IMR-90 (cell line): ENCODE measurements around the gene CERK. TPM values are rescaled to one million over a fixed set of nuclear protein-coding genes. Genes with fewer than 3 reads are reported as not detected.

Source experiments
- ATAC-seq: fragments of 200-7000 bp; cut with Tn5 transposase; 2 replicates; pipeline ENCODE4 v1.9.1; 2020; ENCODE audit warnings: low read depth, mild to moderate bottlenecking, moderate library complexity
- BruUV-seq: library from RNA; stranded (reverse); fragments of 400-500 nt; replicated peaks from 2 replicates; lab custom pipeline; 2021; lab: Mats Ljungman, UMichigan
- CTCF ChIA-PET: fragments of 300-600 bp; formaldehyde crosslinking; extraction: SDS; loops from one replicate; lab custom pipeline; 2021; ENCODE audit warnings: antibody characterized with exemption; lab: Yijun Ruan, JAX
- POLR2A ChIA-PET: fragments of 300-600 bp; sonication (Branson Sonifier 250); formaldehyde crosslinking; loops from one replicate; lab custom pipeline; 2022; ENCODE audit warnings: antibody characterized with exemption; ENCODE audit not compliant: unreplicated experiment; lab: Charles Lee
- DNase-seq: peaks from one replicate; pipeline ENCODE4 v3.0.0; 2013
- H2AFZ ChIP-seq: replicated peaks from 2 replicates; pipeline ENCODE3; 2013; ENCODE audit warnings: low read length, mild to moderate bottlenecking; ENCODE audit not compliant: poor library complexity
- H2AK5ac ChIP-seq: 2 replicates; pipeline ENCODE4 v1.6.1; 2013; ENCODE audit warnings: low read depth, low read length, inconsistent platforms
- H2AK9ac ChIP-seq: replicated peaks from 2 replicates; pipeline ENCODE3; 2013; ENCODE audit warnings: mild to moderate bottlenecking, low read depth, low read length, moderate library complexity; ENCODE audit not compliant: poor library complexity
- H2BK120ac ChIP-seq: 2 replicates; pipeline ENCODE4 v1.6.1; 2013; ENCODE audit warnings: low read depth, low read length, inconsistent platforms
- H2BK15ac ChIP-seq: 3 replicates; pipeline ENCODE4 v1.6.1; 2013; ENCODE audit warnings: low read depth, low read length, inconsistent platforms
- H2BK20ac ChIP-seq: 2 replicates; pipeline ENCODE4 v1.6.1; 2013; ENCODE audit warnings: low read depth, mild to moderate bottlenecking, inconsistent platforms, low read length, moderate library complexity
- H2BK5ac ChIP-seq: 2 replicates; pipeline ENCODE4 v1.6.1; 2013; ENCODE audit warnings: mild to moderate bottlenecking, low read depth, low read length, inconsistent platforms; ENCODE audit not compliant: poor library complexity, severe bottlenecking
- H3K14ac ChIP-seq: replicated peaks from 2 replicates; pipeline ENCODE4 v1.6.1; 2013; ENCODE audit warnings: low read depth, low read length, inconsistent platforms
- H3K18ac ChIP-seq: 2 replicates; pipeline ENCODE4 v1.6.1; 2013; ENCODE audit warnings: low read depth, low read length, control low read depth
- H3K23ac ChIP-seq: 2 replicates; pipeline ENCODE4 v1.6.1; 2013; ENCODE audit warnings: low read depth, low read length, inconsistent platforms
- H3K27ac ChIP-seq: 2 replicates; pipeline ENCODE4 v1.5.1; 2013; ENCODE audit warnings: mild to moderate bottlenecking, control low read depth, low read length; ENCODE audit not compliant: insufficient read depth
- H3K27me3 ChIP-seq: 2 replicates; pipeline ENCODE4 v1.6.1; 2013; ENCODE audit warnings: low read length; ENCODE audit not compliant: control insufficient read depth, insufficient read depth
- H3K36me3 ChIP-seq: 2 replicates; pipeline ENCODE4 v1.6.1; 2013; ENCODE audit warnings: low read length, mixed read lengths; ENCODE audit not compliant: control insufficient read depth, insufficient read depth
- H3K4ac ChIP-seq: 2 replicates; pipeline ENCODE4 v1.6.1; 2013; ENCODE audit warnings: low read depth, low read length, inconsistent platforms
- H3K4me1 ChIP-seq: 2 replicates; pipeline ENCODE4 v1.6.1; 2013; ENCODE audit warnings: low read length, mixed read lengths; ENCODE audit not compliant: control insufficient read depth, insufficient read depth
- H3K4me2 ChIP-seq: 2 replicates; pipeline ENCODE4 v1.6.1; 2013; ENCODE audit warnings: low read depth, mild to moderate bottlenecking, control low read depth, low read length, moderate library complexity
- H3K4me3 ChIP-seq: 2 replicates; pipeline ENCODE4 v1.5.1; 2013; ENCODE audit warnings: low read depth, mild to moderate bottlenecking, control low read depth, low read length, moderate library complexity; ENCODE audit not compliant: insufficient read depth
- H3K56ac ChIP-seq: 2 replicates; pipeline ENCODE4 v1.6.1; 2013; ENCODE audit warnings: low read length, inconsistent platforms; ENCODE audit not compliant: insufficient read depth; ENCODE audit errors: extremely low read depth
- H3K79me1 ChIP-seq, 2 experiments: 2 replicates each; pipeline ENCODE4 v1.6.1; 2013; ENCODE audit warnings: low read length in 2 of 2, inconsistent platforms in 1 of 2, low read depth in 1 of 2
- H3K9ac ChIP-seq: 2 replicates; pipeline ENCODE4 v1.6.1; 2013; ENCODE audit warnings: low read depth, low read length, control low read depth
- H3K9me1 ChIP-seq: 2 replicates; pipeline ENCODE4 v1.6.1; 2013; ENCODE audit warnings: low read length, inconsistent platforms; ENCODE audit not compliant: insufficient read depth
- H3K9me3 ChIP-seq: 2 replicates; pipeline ENCODE4 v1.6.1; 2013; ENCODE audit warnings: low read length; ENCODE audit not compliant: control insufficient read depth, insufficient read depth
- H4K20me1 ChIP-seq: 2 replicates; pipeline ENCODE4 v1.6.1; 2013; ENCODE audit warnings: low read length, inconsistent platforms; ENCODE audit not compliant: insufficient read depth
- H4K5ac ChIP-seq: 2 replicates; pipeline ENCODE4 v1.6.1; 2013; ENCODE audit warnings: mild to moderate bottlenecking, low read depth, low read length, control low read depth
- H4K8ac ChIP-seq, 2 experiments: 2 replicates each; pipeline ENCODE4 v1.6.1; 2013; ENCODE audit warnings: low read depth in 2 of 2, low read length in 2 of 2, control low read depth in 1 of 2, inconsistent platforms in 1 of 2
- H4K91ac ChIP-seq: 2 replicates; pipeline ENCODE4 v1.6.1; 2013; ENCODE audit warnings: low read depth, low read length, inconsistent platforms; ENCODE audit not compliant: insufficient read depth
- BHLHE40 ChIP-seq: fragments of 150-350 bp; IDR thresholded peaks from 2 replicates; pipeline ENCODE4 v1.6.1; 2016; ENCODE audit warnings: mild to moderate bottlenecking, low read depth, low read length
- MXI1 ChIP-seq: IDR thresholded peaks from 2 replicates; pipeline ENCODE4 v1.6.1; 2012; ENCODE audit warnings: low read depth, mild to moderate bottlenecking, low read length, moderate library complexity, borderline replicate concordance
- WGBS, 2 experiments: methylation state at CpG; one replicate each; pipeline versions ENCODE4 v1.1.5 to v1.1.7; 2013; ENCODE audit warnings: missing lambda C conversion rate in 2 of 2; ENCODE audit not compliant: insufficient read length in 1 of 2; ENCODE audit errors: extremely low coverage in 2 of 2; 5-methylcytosine and 5-hydroxymethylcytosine counted together
- dilution Hi-C: fragments of 300-500 bp; cut with HindIII; formaldehyde crosslinking; loops from one replicate; pipeline ENCODE4 v1.14.3; 2018; ENCODE audit warnings: low sequenced_read_pairs; ENCODE audit not compliant: unreplicated experiment
- in situ Hi-C: fragments of 300-500 bp; cut with MboI; formaldehyde crosslinking; loops from 3 replicates; pipeline ENCODE4 v1.14.3; 2019; ENCODE audit warnings: low sequenced_read_pairs, inconsistent platforms, mixed read lengths
- intact Hi-C: fragments of 100-400 bp; cut with micrococcal nuclease; formaldehyde crosslinking; loops from 2 replicates; pipeline ENCODE4 v1.10.0; 2022
- polyA plus RNA-seq, 3 experiments: library from polyadenylated mRNA; depleted of rRNA; stranded (reverse); fragments of >200 nt; gene quantifications; 2 replicates each; pipeline ENCODE4 v1.2.3, GENCODE V29; 2012; ENCODE audit warnings: low replicate concordance in 1 of 3
- total RNA-seq: library from RNA; depleted of rRNA; stranded (reverse); fragments of >200 nt; gene quantifications from 2 replicates; pipeline ENCODE4 v1.2.3, GENCODE V29; 2012

The CERK gene
- total and polyA plus RNA-seq, 2 of the 4 experiments (the other 2 are of a cell fraction), result 25.3 to 38.7 TPM

DNA sequence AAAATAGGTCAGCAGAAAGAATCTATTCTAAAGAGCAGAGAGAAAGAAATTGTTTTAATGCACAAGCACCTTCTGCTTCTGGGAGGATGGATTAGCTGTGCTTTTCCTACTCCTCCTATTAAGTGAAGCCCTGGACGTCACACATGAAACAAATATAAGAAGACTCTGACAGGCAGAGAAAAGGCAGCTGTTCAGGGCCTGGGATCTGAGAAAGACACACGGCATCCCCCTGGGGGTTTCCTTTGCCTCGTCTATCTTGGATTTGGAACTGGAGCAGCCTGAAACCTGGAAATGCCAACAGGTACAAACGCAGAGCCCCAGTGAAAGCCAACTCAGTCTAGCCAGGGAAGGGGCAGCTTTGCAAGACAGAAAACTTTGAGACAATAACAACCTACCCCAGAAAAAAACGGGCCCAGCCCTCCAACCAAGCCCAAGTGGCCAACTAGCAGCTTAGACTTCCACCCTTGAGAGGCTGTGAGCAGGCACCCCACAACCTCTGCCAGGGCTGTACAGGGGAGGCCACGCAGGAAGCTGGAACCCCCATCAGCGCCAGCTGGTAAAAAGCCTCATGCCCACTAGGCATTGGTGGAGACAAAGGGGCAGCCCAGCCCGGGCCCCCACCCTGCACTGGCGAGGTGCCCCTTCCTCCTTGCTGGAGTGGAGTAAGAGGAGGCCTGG is 7.3 kb downstream of the CERK start:
- Histone ChIP-seq H2BK5ac (no peak overlapping the region), H3K4ac (no peak overlapping the region), H4K20me1 (peaks cover 82% of the 10 kb centered on the region), H3K36me3 (peaks cover 25% of the 10 kb centered on the region), H2AK5ac (no peak overlapping the region), H2BK20ac (no peak overlapping the region), H3K79me1 (peaks cover 30 to 78% of the 10 kb centered on the region in 2 experiments), H2AFZ (no peak overlapping the region), H3K9me1 (peaks cover 14% of the 10 kb centered on the region), H3K9me3 (no peaks in the 10 kb centered on the region), H4K8ac (no peak overlapping the region), H4K91ac (no peak overlapping the region), H3K9ac (no peak overlapping the region), H3K27me3 (no peaks in the 10 kb centered on the region), H3K4me3 (no peak overlapping the region), H2AK9ac (no peak overlapping the region), H3K4me2 (no peak overlapping the region), H4K5ac (no peak overlapping the region), H3K4me1 (peaks cover 26% of the 10 kb centered on the region), H3K23ac (no peak overlapping the region), H3K18ac (no peak overlapping the region), H2BK120ac (no peak overlapping the region), H3K27ac (no peak overlapping the region), H3K14ac (no peak overlapping the region), H3K56ac (no peak overlapping the region), H2BK15ac (no peak overlapping the region)
- in situ Hi-C loops, result no loop called here
- no CpG with 5 or more reads among the region's 9 CpGs for WGBS, 2 experiments
- dilution Hi-C loops, result no loop called here
- TF ChIP-seq BHLHE40, result no peak
- TF ChIP-seq MXI1, result 0 out of 2 replicates have a peak, but pooled peaks have one; percentile 0
- no TSS peak for BruUV-seq
- DNase-seq, result no peak
- no peak for ATAC-seq
- CTCF ChIA-PET, result interaction anchor here (0.6 kb wide), 2 partner anchors 15 to 109 kb away, joined by 3 read pairs; no protein-coding TSS in a partner anchor
- intact Hi-C loops, result no loop called here
- POLR2A ChIA-PET, result interaction anchor here (0.8 kb wide), 1 partner anchor 13 kb away, joined by 3 read pairs; no protein-coding TSS in a partner anchor
